ENCODE results near the gene NPFFR1.

Gene NPFFR1

GRCh38 chr10:70321897-70322890 is 38.4 kb upstream of the NPFFR1 start:
- H3K4me3 ChIP-seq, result no peak overlapping the region
- no peaks in the 10 kb centered on the region for H3K27me3 ChIP-seq (ENCODE audit: low read depth)
- in situ Hi-C loops (cut with MboI; ENCODE audit: low sequenced_read_pairs), result no loop called here
- no peaks in the 10 kb centered on the region for H3K4me1 ChIP-seq
- H3K9me3 ChIP-seq, result no peaks in the 10 kb centered on the region
- DNase-seq (ENCODE audit: low spot score in 2 of 2), result no peak
- H3K36me3 ChIP-seq (replicated peaks), result no peaks in the 10 kb centered on the region

DNA sequence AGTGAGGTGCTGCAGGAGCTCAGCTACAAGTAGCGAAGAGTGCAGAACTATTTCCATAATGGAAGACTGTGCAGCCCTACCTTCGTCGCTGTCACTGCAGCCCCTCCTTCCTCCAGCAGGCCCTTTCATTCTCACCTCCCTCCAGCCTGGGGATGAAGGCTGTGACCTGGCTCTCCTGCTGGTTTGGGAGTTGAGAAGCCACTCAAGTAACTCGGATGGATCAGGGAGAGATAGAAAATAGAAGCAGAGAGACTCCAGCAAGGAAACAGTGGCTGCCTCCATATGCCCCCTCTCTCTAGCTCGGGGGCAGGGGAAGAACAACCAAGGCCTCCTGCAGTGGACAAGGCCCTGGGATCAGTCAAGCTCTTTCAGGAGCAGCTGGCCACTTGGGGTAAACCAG is 37.4 kb upstream of the NPFFR1 start:
- Histone ChIP-seq H3K27me3 (ENCODE audit: low read depth) (no peaks in the 10 kb centered on the region), H3K4me3 (no peak overlapping the region), H3K4me1 (no peaks in the 10 kb centered on the region), H3K36me3 (replicated peaks) (no peaks in the 10 kb centered on the region), H3K9me3 (no peaks in the 10 kb centered on the region)
- no peak for DNase-seq (ENCODE audit: low spot score in 2 of 2)
- in situ Hi-C loops (cut with MboI; ENCODE audit: low sequenced_read_pairs), result no loop called here

DNA sequence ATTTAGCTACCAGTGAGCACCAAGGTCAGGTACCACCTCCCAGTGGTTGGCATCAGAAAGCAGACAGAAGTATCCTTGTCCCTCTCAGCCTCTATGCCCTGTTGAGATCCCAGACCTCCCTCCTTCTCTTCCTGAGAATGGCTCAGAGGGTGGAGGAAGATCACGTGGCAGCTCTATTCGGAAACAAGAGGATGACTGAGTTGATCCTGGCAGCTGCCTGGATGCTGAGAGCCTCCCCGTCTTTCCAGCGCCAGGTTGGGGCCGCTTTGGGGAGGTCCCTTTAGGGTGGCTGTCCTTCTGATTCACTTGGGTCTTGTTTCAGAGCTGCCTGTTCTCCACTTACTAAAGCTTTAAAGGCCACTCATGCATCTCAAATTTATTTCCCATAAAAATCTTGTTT is 36.9 kb upstream of the NPFFR1 start:
- Histone ChIP-seq H3K9me3 (no peaks in the 10 kb centered on the region), H3K36me3 (replicated peaks) (no peaks in the 10 kb centered on the region), H3K4me1 (no peaks in the 10 kb centered on the region), H3K4me3 (no peak overlapping the region), H3K27me3 (ENCODE audit: low read depth) (no peaks in the 10 kb centered on the region)
- in situ Hi-C loops (cut with MboI; ENCODE audit: low sequenced_read_pairs), result no loop called here
- no peak for DNase-seq (ENCODE audit: low spot score in 2 of 2)

- in situ Hi-C loops (cut with MboI; ENCODE audit: low sequenced_read_pairs), result no loop called here
- Histone ChIP-seq H3K4me3 (no peak overlapping the region), H3K27me3 (ENCODE audit: low read depth) (no peaks in the 10 kb centered on the region), H3K9me3 (no peaks in the 10 kb centered on the region), H3K4me1 (no peaks in the 10 kb centered on the region), H3K36me3 (replicated peaks) (no peaks in the 10 kb centered on the region)
- no peak for DNase-seq (ENCODE audit: low spot score in 2 of 2)
Measured at GRCh38 chr10:70319824-70320223, 36.0 kb upstream of the NPFFR1 start.

DNA sequence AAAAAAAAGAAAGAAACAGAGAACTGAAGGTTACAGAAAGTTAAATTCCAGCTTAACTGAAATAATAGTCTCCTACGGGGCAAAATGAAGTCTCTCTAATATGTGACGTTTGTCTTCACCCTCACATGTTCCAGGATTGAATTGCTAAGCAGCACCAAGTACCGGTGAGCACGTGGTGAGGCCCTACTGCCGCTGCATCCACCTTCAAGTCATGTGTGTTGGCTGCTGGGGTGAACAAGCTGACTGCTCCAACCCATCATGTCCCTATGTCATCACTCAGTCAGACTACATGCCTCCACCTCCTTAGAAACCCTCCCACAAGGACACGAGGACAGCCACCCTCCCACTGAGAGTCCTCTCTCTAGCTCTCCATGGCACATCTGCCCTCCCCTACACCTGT is 35.4 kb upstream of the NPFFR1 start:
- DNase-seq (ENCODE audit: low spot score in 2 of 2), result no peak
- in situ Hi-C loops (cut with MboI; ENCODE audit: low sequenced_read_pairs), result no loop called here
- Histone ChIP-seq H3K9me3 (no peaks in the 10 kb centered on the region), H3K4me1 (no peaks in the 10 kb centered on the region), H3K36me3 (replicated peaks) (no peaks in the 10 kb centered on the region), H3K4me3 (no peak overlapping the region), H3K27me3 (ENCODE audit: low read depth) (no peaks in the 10 kb centered on the region)

DNA sequence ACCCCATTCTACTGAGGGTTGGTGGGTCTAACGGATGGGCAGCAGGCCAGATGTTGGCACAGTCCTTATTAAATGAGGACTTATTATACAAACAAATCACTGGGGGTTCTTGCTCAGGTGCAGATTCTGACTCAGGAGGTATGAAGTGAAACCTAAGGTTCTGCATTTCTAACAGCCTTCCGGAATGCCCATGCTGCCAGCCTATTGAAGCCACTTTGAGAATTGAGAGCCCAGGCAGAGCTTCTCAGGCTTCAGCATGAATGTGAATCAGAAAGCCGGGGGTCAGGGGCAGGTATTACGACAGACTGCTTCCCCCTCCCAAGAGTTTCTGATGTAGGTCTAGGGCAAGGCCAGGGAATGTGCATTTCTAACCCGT is 34.1 kb upstream of the NPFFR1 start:
- Histone ChIP-seq H3K27me3 (ENCODE audit: low read depth) (no peaks in the 10 kb centered on the region), H3K4me1 (no peaks in the 10 kb centered on the region), H3K9me3 (no peaks in the 10 kb centered on the region), H3K36me3 (replicated peaks) (no peaks in the 10 kb centered on the region), H3K4me3 (no peak overlapping the region)
- in situ Hi-C loops (cut with MboI; ENCODE audit: low sequenced_read_pairs), result no loop called here
- DNase-seq (ENCODE audit: low spot score in 2 of 2), result no peak

GRCh38 chr10:70317272-70317942 is 33.6 kb upstream of the NPFFR1 start:
- H3K4me1 ChIP-seq, result no peaks in the 10 kb centered on the region
- no peaks in the 10 kb centered on the region for H3K27me3 ChIP-seq (ENCODE audit: low read depth)
- H3K9me3 ChIP-seq, result no peaks in the 10 kb centered on the region
- no peak overlapping the region for H3K4me3 ChIP-seq
- DNase-seq (ENCODE audit: low spot score in 2 of 2), result no peak
- H3K36me3 ChIP-seq (replicated peaks), result no peaks in the 10 kb centered on the region
- in situ Hi-C loops (cut with MboI; ENCODE audit: low sequenced_read_pairs), result no loop called here

DNA sequence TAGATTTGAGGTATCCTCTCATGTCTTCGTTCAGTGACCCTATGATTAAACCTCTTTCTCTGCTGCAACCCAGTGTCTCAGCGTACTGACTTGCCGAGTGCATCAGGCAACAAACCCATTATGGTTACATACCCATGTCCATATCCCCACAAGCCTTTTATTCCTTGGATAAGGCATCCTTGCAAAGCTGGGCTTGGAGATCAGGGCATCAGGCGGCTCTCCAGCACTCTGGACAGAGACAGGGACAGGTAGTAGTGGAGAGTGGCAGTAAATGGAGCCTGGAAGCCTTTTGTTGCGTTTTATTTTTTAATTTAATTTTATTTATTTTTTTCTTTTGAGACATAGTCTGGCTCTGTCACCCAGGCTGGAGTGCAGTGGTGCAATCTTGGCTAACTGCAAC is 32.0 kb upstream of the NPFFR1 start:
- DNase-seq (ENCODE audit: low spot score in 2 of 2), result no peak
- H3K4me1 ChIP-seq, result no peaks in the 10 kb centered on the region
- H3K27me3 ChIP-seq (ENCODE audit: low read depth), result no peaks in the 10 kb centered on the region
- H3K9me3 ChIP-seq, result no peaks in the 10 kb centered on the region
- H3K36me3 ChIP-seq (replicated peaks), result no peaks in the 10 kb centered on the region
- in situ Hi-C loops (cut with MboI; ENCODE audit: low sequenced_read_pairs), result no loop called here
- no peak overlapping the region for H3K4me3 ChIP-seq

DNA sequence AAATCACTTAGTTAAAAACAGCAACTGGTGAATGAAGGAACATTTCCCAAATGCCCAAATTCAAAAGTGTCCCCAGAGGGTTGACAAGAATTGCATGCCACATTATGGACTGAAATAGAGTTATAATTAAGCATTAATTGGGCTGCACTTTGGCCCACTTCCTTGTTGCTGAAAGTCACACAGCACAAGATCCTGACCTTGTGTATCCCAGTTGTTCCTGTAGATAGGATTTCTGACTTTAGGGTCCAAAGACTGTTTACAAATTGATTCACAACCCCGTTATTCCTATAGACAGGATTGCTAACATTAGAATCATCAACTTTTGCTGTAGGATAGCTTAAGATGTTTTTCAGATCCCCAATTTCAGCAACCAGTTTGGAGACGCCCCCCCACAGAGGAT is 31.5 kb upstream of the NPFFR1 start:
- no peaks in the 10 kb centered on the region for H3K36me3 ChIP-seq (replicated peaks)
- in situ Hi-C loops (cut with MboI; ENCODE audit: low sequenced_read_pairs), result no loop called here
- H3K4me1 ChIP-seq, result no peaks in the 10 kb centered on the region
- DNase-seq (ENCODE audit: low spot score in 2 of 2), result no peak
- no peak overlapping the region for H3K4me3 ChIP-seq
- no peaks in the 10 kb centered on the region for H3K27me3 ChIP-seq (ENCODE audit: low read depth)
- H3K9me3 ChIP-seq, result no peaks in the 10 kb centered on the region

DNA sequence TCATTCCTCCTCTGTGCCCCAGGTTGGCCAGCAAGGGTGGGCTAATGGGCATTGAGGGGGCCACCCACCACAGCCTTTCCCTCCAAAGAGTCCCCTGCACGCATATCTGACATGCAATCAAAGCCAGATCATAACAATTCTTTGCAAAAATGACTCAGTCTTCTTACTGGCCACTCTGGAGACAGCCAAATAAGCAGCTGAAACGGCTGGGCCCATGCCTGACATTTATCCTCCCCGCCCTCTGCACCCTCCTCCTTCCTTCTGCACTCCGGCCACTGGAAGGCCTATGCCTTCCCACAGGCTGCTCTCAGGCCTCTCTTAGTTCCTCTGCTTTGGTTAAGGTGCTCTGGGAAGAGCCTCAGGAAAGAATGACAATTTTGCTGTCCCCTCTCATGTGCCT is 29.2 kb upstream of the NPFFR1 start:
- DNase-seq (ENCODE audit: low spot score in 2 of 2), result no peak
- Histone ChIP-seq H3K36me3 (replicated peaks) (no peaks in the 10 kb centered on the region), H3K4me1 (no peaks in the 10 kb centered on the region), H3K27me3 (ENCODE audit: low read depth) (no peaks in the 10 kb centered on the region), H3K4me3 (no peak overlapping the region), H3K9me3 (no peaks in the 10 kb centered on the region)
- in situ Hi-C loops (cut with MboI; ENCODE audit: low sequenced_read_pairs), result no loop called here

- H3K27me3 ChIP-seq (ENCODE audit: low read depth), result no peaks in the 10 kb centered on the region
- H3K4me1 ChIP-seq, result no peaks in the 10 kb centered on the region
- H3K9me3 ChIP-seq, result no peaks in the 10 kb centered on the region
- no peak for DNase-seq (ENCODE audit: low spot score in 2 of 2)
- no peak overlapping the region for H3K4me3 ChIP-seq
- in situ Hi-C loops (cut with MboI; ENCODE audit: low sequenced_read_pairs), result no loop called here
- H3K36me3 ChIP-seq (replicated peaks), result no peaks in the 10 kb centered on the region
Measured at GRCh38 chr10:70312249-70312648, 28.4 kb upstream of the NPFFR1 start.

DNA sequence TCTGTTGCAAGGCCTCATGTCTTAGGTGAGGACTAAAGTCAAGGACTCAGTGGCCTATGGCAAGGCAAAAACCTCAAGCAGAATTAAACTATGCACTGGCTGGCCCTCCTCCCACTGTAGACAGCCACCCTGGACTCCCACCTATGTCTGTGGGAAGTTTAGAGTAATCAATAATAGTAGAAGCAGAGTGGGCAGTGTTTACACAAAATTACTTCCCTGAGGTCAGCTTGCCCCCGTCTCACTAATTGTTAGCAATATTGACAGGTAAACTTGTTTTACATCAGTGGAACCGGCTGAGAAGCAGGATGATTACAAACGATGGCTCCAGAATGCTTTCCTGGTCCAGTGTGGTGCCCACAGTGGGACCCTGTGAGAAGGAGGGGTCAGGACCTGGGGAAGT is 27.9 kb upstream of the NPFFR1 start:
- no peaks in the 10 kb centered on the region for H3K4me1 ChIP-seq
- in situ Hi-C loops (cut with MboI; ENCODE audit: low sequenced_read_pairs), result no loop called here

GRCh38 chr10:70309661-70310060 is 25.9 kb upstream of the NPFFR1 start:
- Histone ChIP-seq H3K27me3 (ENCODE audit: low read depth) (no peaks in the 10 kb centered on the region), H3K4me3 (no peak overlapping the region), H3K9me3 (no peaks in the 10 kb centered on the region), H3K36me3 (replicated peaks) (no peaks in the 10 kb centered on the region), H3K4me1 (no peaks in the 10 kb centered on the region)
- DNase-seq (ENCODE audit: low spot score in 2 of 2), result no peak
- in situ Hi-C loops (cut with MboI; ENCODE audit: low sequenced_read_pairs), result no loop called here

More for the DNA sequence above, 27.9 kb upstream of the NPFFR1 start:
- DNase-seq (ENCODE audit: low spot score in 2 of 2), result no peak
- Histone ChIP-seq H3K36me3 (replicated peaks) (no peaks in the 10 kb centered on the region), H3K9me3 (no peaks in the 10 kb centered on the region), H3K27me3 (ENCODE audit: low read depth) (no peaks in the 10 kb centered on the region), H3K4me3 (no peak overlapping the region)

Measured in HAP-1 (cell line).